ENCODE results near the gene NFATC3.

Gene NFATC3

DNA sequence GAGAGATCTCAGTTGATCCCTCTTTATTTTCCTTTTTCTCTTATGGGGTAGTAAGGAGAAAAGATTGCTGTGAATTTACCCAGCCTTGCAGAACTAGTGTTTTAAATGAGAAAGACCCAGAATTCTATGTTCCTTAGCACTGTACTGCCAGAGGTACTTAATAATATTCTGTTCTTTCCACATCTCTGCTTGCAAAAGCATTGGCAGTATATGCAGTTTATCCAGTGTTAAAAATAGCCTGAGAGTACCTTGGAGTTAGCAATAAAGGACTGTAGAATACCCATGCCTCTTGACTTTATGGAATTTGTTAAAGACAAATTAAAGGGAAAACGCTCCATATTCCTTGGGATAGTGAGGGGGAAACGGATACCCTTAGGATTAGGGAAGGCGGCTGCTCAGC lies 191.1 kb downstream of the NFATC3 start:
- DNase-seq (ENCODE audit: low read depth), result no peak

Data from amniotic epithelial cell (primary cell).